Mesenchymal stem cell (in vitro differentiated cells and primary cell): ENCODE results near the gene ACTN3.

Experiments
- DNase-seq: peaks from one replicate; pipeline ENCODE4 v3.0.0-alpha.2; 2013
- H2AFZ ChIP-seq: one replicate; pipeline ENCODE4 v1.6.1; 2013; ENCODE audit warnings: low read depth, mild to moderate bottlenecking, control low read depth, inconsistent platforms, low read length, moderate library complexity
- H2AK5ac ChIP-seq: 2 replicates; pipeline ENCODE4 v1.6.1; 2013; ENCODE audit warnings: low read length, moderate library complexity, mild to moderate bottlenecking, inconsistent platforms; ENCODE audit not compliant: severe bottlenecking
- H2BK120ac ChIP-seq: one replicate; pipeline ENCODE4 v1.6.1; 2013; ENCODE audit warnings: low read depth, mild to moderate bottlenecking, inconsistent platforms, low read length, moderate library complexity
- H2BK12ac ChIP-seq, 2 experiments: one replicate each; pipeline ENCODE4 v1.6.1; 2013; ENCODE audit warnings: inconsistent platforms in 2 of 2, low read length in 2 of 2, mild to moderate bottlenecking in 2 of 2, moderate library complexity in 2 of 2, control low read depth in 1 of 2
- H2BK15ac ChIP-seq: one replicate; pipeline ENCODE4 v1.6.1; 2013; ENCODE audit warnings: mild to moderate bottlenecking, low read depth, inconsistent platforms; ENCODE audit not compliant: poor library complexity, severe bottlenecking
- H2BK5ac ChIP-seq: 2 replicates; pipeline ENCODE4 v1.6.1; 2013; ENCODE audit warnings: low read depth, mild to moderate bottlenecking, low read length, control low read depth, inconsistent platforms; ENCODE audit not compliant: poor library complexity, severe bottlenecking
- H3K14ac ChIP-seq, 2 experiments: one replicate each; pipeline ENCODE4 v1.6.1; 2013; ENCODE audit warnings: inconsistent platforms in 2 of 2, low read length in 2 of 2, control low read depth in 1 of 2, mild to moderate bottlenecking in 1 of 2, moderate library complexity in 1 of 2
- H3K18ac ChIP-seq, 2 experiments: one replicate each; pipeline ENCODE4 v1.6.1; 2013; ENCODE audit warnings: inconsistent platforms in 2 of 2, low read length in 2 of 2, control low read depth in 1 of 2, low read depth in 1 of 2, mild to moderate bottlenecking in 1 of 2
- H3K23ac ChIP-seq, 2 experiments: one replicate each; pipeline ENCODE4 v1.6.1; 2013; ENCODE audit warnings: inconsistent platforms in 2 of 2, low read length in 2 of 2, mild to moderate bottlenecking in 2 of 2, moderate library complexity in 2 of 2, control low read depth in 1 of 2
- H3K27ac ChIP-seq: 2 replicates; pipeline ENCODE4 v1.5.1; 2013; ENCODE audit warnings: mild to moderate bottlenecking, moderate library complexity, low read length, control low read depth, inconsistent platforms; ENCODE audit not compliant: poor library complexity, severe bottlenecking
- H3K27me3 ChIP-seq, 2 experiments: 2 replicates each; pipeline versions ENCODE4 v1.6.1 to v1.7.0; 2013; ENCODE audit warnings: low read length in 2 of 2, mild to moderate bottlenecking in 2 of 2, moderate library complexity in 2 of 2, control low read depth in 1 of 2, inconsistent platforms in 1 of 2; ENCODE audit not compliant: control insufficient read depth in 1 of 2, insufficient read depth in 1 of 2
- H3K36me3 ChIP-seq, 2 experiments: 2 replicates each; pipeline versions ENCODE4 v1.6.1 to v1.7.0; 2013; ENCODE audit warnings: low read length in 2 of 2, control low read depth in 1 of 2, inconsistent platforms in 1 of 2, low read depth in 1 of 2, mild to moderate bottlenecking in 1 of 2; ENCODE audit not compliant: insufficient read depth in 2 of 2, control insufficient read depth in 1 of 2
- H3K4ac ChIP-seq, 2 experiments: one replicate each; pipeline ENCODE4 v1.6.1; 2013; ENCODE audit warnings: inconsistent platforms in 2 of 2, low read length in 2 of 2, mild to moderate bottlenecking in 2 of 2, moderate library complexity in 2 of 2, control low read depth in 1 of 2, low read depth in 1 of 2
- H3K4me1 ChIP-seq: 2 replicates; pipeline ENCODE4 v1.6.1; 2013; ENCODE audit warnings: low read depth, low read length, control low read depth; ENCODE audit not compliant: control insufficient read depth, insufficient read depth
- H3K4me2 ChIP-seq: 2 replicates; pipeline ENCODE4 v1.6.1; 2013; ENCODE audit warnings: low read length, mild to moderate bottlenecking, inconsistent platforms; ENCODE audit not compliant: poor library complexity, severe bottlenecking
- H3K4me3 ChIP-seq, 2 experiments: 2 replicates each; pipeline versions ENCODE4 v1.5.1 to v1.7.0; 2013; ENCODE audit warnings: low read length in 2 of 2, mild to moderate bottlenecking in 2 of 2, control low read depth in 1 of 2, low read depth in 1 of 2; ENCODE audit not compliant: insufficient read depth in 1 of 2
- H3K79me1 ChIP-seq: replicated peaks from 2 replicates; pipeline ENCODE4 v1.6.1; 2013; ENCODE audit warnings: mild to moderate bottlenecking, control low read depth, low read length, inconsistent platforms; ENCODE audit not compliant: poor library complexity, severe bottlenecking
- H3K9ac ChIP-seq: 2 replicates; pipeline ENCODE4 v1.7.0; 2013; ENCODE audit warnings: mild to moderate bottlenecking, low read length, moderate library complexity
- H3K9me3 ChIP-seq: 2 replicates; pipeline ENCODE4 v1.7.0; 2013; ENCODE audit warnings: mild to moderate bottlenecking, low read length; ENCODE audit not compliant: control insufficient read depth
- H4K8ac ChIP-seq: one replicate; pipeline ENCODE4 v1.6.1; 2013; ENCODE audit warnings: inconsistent platforms, mild to moderate bottlenecking, low read length, moderate library complexity
- H4K91ac ChIP-seq: one replicate; pipeline ENCODE4 v1.6.1; 2013; ENCODE audit warnings: mild to moderate bottlenecking, low read length, inconsistent platforms
- WGBS: methylation state at CpG from one replicate; pipeline ENCODE4 v1.1.7; 2013; ENCODE audit warnings: mixed read lengths; 5-methylcytosine and 5-hydroxymethylcytosine counted together

Gene ACTN3

DNA sequence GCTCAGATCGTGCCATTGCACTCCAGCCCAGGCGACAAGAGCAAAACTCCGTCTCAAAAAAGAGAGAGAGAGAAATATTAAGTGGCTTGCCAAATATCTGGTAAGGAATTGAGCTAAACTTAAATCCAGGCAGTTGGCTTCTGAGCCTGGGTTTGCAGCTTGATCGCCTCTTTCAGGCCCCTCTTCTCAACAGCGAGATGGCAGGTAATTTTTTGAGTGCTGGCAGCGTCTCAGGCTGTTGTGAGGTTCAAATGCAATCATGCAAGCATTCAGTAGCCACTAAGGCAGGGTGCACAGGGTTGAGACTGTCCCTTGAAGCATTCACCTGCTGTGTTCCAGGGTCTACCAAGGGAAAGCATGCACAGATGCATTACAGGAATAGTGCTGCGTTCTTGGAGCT, 22.4 kb downstream of the ACTN3 start:
- Histone ChIP-seq H3K4ac (no peak overlapping the region), H3K79me1 (no peaks in the 10 kb centered on the region), H2BK15ac (no peak overlapping the region), H3K4me3 (peak overlapping the region in 1 of 2 experiments; percentile 75), H3K27me3 (peaks cover 0 to 5% of the 10 kb centered on the region in 2 experiments), H3K23ac (no peak overlapping the region), H3K36me3 (peaks cover 0 to 17% of the 10 kb centered on the region in 2 experiments), H2BK120ac (no peak overlapping the region), H2BK5ac (no peak overlapping the region), H3K9me3 (no peaks in the 10 kb centered on the region), H4K8ac (peak overlapping the region; percentile 43), H3K9ac (no peak overlapping the region), H4K91ac (no peak overlapping the region), H3K4me1 (no peaks in the 10 kb centered on the region), H3K27ac (no peak overlapping the region), H3K4me2 (no peak overlapping the region), H2AK5ac (no peak overlapping the region), H2BK12ac (no peak overlapping the region), H3K18ac (no peak overlapping the region), H3K14ac (no peak overlapping the region), H2AFZ (no peak overlapping the region)
- 90% methylated on average over 7 of the region's 7 CpGs for WGBS
- DNase-seq, result no peak

DNA sequence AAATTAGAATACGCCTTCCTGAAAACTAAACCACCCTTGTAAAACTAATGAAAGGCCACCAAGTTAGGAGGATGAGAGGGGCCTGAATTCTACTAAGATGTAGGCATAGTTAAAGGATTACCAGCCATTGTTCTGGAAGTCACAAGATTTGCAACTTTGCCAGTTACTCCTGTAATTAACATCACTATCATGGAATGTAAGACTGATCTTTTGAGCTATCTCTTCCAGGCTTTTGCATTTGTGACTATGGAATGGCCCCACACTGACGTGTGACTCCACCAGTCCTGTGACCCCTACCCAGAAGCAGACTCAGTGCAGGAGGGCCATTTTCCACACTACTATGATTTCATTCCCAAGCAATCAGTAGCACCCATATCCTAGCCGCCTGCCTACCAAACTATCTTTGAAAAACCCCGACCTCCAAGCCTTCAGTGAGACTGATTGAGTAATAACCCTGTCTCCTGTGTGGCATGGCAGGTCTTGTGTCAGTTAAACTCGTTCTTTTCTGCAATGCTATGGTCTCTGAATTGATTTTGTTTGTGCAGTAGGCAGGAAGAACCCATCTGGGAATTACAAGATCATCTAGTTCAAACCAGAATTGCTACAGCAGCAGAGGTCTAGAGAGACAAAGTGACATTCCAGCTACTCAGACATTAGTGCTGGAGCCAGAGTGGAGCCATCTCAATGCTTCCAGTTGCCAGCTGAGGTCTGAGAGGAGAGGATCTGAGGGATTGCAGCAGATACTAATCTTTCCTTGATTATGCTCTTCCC, 23.6 kb downstream of the ACTN3 start:
- Histone ChIP-seq H2BK5ac (no peak overlapping the region), H4K91ac (no peak overlapping the region), H3K27me3 (peaks cover 0 to 5% of the 10 kb centered on the region in 2 experiments), H3K14ac (no peak overlapping the region), H3K36me3 (peaks cover 0 to 12% of the 10 kb centered on the region in 2 experiments), H3K4me2 (no peak overlapping the region), H4K8ac (no peak overlapping the region), H3K4me1 (no peaks in the 10 kb centered on the region), H3K18ac (peak overlapping the region in 1 of 2 experiments; percentile 7), H3K79me1 (no peaks in the 10 kb centered on the region), H2BK12ac (no peak overlapping the region), H3K23ac (no peak overlapping the region), H3K4me3 (no peak overlapping the region), H2BK15ac (no peak overlapping the region), H2AFZ (no peak overlapping the region), H3K4ac (no peak overlapping the region), H2BK120ac (no peak overlapping the region), H2AK5ac (no peak overlapping the region), H3K9ac (no peak overlapping the region), H3K27ac (no peak overlapping the region), H3K9me3 (no peaks in the 10 kb centered on the region)
- no peak for DNase-seq
- WGBS, result 53% methylated on average over 3 of the region's 5 CpGs

DNA sequence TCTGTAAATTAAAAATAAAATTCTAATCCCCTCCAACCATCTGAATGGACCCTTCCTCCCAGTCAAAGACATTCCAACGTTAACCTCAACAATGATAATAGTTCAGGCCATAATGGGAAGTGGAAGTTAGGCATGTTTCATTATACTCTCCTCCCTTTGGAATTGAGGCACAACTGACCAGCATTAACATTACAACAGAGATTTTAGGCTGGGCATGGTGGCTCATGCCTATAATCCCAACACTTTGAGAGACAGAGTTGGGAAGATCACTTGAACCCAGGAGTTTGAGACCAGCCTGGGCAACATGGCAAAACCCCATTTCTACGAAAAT, 24.1 kb downstream of the ACTN3 start:
- WGBS, result 68% methylated on average over 2 of the region's 2 CpGs
- Histone ChIP-seq H3K14ac (no peak overlapping the region), H3K4me2 (no peak overlapping the region), H4K8ac (no peak overlapping the region), H3K9me3 (no peaks in the 10 kb centered on the region), H3K4me3 (no peak overlapping the region), H3K23ac (no peak overlapping the region), H3K9ac (no peak overlapping the region), H4K91ac (no peak overlapping the region), H3K18ac (no peak overlapping the region), H3K4me1 (no peaks in the 10 kb centered on the region), H3K27ac (no peak overlapping the region), H3K79me1 (no peaks in the 10 kb centered on the region), H3K36me3 (peaks cover 0 to 7% of the 10 kb centered on the region in 2 experiments), H3K4ac (no peak overlapping the region), H2AFZ (no peak overlapping the region), H2BK15ac (no peak overlapping the region), H2BK12ac (no peak overlapping the region), H3K27me3 (peaks cover 0 to 5% of the 10 kb centered on the region in 2 experiments), H2BK120ac (no peak overlapping the region), H2AK5ac (no peak overlapping the region), H2BK5ac (no peak overlapping the region)
- DNase-seq, result no peak

DNA sequence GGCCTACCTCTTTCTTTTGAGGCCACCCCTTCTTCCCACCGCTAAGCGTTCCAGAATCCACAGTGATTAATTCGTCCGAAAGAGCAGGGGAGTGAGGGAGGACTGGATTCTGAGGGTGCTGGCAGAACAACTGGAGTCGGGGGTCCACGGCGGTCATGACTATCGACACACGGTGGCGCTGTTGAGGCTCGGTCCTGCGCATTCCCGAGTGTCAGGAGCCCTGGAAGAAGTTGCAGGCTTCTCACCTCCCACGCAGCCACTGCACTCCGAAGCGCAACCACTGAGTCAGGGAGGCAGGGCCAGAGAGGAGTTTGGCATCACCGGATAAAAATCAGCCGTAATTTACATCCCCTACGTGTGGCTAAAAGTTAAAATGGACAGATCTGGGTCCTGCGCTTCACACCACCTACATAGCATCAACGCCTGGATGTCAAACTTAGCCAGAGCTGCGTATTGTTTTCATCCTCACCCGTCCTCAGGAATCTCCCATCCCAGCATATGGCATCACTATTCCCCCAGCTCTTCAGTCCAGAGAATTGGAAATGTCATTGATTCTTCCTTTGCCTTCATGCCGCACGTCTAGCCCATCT, 32.4 kb downstream of the ACTN3 start:
- WGBS, result 28% methylated on average over 23 of the region's 25 CpGs
- DNase-seq, result peak; percentile 71
- Histone ChIP-seq H3K27me3 (peaks cover 0 to 3% of the 10 kb centered on the region in 2 experiments), H2BK5ac (no peak overlapping the region), H2AK5ac (no peak overlapping the region), H3K9me3 (peaks cover 5% of the 10 kb centered on the region), H2BK12ac (no peak overlapping the region), H3K4ac (no peak overlapping the region), H3K9ac (peak overlapping the region; percentile 36), H2BK120ac (no peak overlapping the region), H3K27ac (no peak overlapping the region), H3K79me1 (no peaks in the 10 kb centered on the region), H3K18ac (no peak overlapping the region), H4K8ac (no peak overlapping the region), H2AFZ (no peak overlapping the region), H4K91ac (no peak overlapping the region), H3K14ac (no peak overlapping the region), H2BK15ac (no peak overlapping the region), H3K4me2 (no peak overlapping the region), H3K4me3 (no peak overlapping the region), H3K4me1 (peaks cover 2% of the 10 kb centered on the region), H3K23ac (no peak overlapping the region), H3K36me3 (no peaks in the 10 kb centered on the region)
